Measurements from ENCODE around the gene GALK1.

DNA sequence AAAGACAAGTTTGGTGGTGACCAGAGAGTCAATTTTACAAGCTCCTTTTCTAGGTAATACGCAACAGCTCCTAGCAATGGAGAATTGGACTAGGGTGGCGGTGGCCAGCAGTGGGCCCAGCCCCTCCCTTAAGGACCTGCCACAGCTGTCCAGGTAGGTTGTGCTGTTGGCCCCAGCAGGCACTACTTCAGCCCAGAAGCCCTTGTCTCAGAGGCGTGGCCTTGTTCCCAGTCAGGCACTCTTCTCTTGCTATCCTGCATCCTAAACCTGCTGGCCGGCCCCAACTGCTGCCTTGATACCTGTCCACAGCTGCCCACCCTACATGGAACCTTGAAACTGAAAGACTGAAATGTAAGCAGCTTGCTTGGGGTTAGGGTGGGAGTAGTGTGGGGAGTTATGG lies 989 bp upstream of the GALK1 start:
- TF ChIP-seq SMAD3 (CRISPR knock-in tag; conservative IDR thresholded peaks at IDR 0.05) = no peak
- TF ChIP-seq, protein P1, sequence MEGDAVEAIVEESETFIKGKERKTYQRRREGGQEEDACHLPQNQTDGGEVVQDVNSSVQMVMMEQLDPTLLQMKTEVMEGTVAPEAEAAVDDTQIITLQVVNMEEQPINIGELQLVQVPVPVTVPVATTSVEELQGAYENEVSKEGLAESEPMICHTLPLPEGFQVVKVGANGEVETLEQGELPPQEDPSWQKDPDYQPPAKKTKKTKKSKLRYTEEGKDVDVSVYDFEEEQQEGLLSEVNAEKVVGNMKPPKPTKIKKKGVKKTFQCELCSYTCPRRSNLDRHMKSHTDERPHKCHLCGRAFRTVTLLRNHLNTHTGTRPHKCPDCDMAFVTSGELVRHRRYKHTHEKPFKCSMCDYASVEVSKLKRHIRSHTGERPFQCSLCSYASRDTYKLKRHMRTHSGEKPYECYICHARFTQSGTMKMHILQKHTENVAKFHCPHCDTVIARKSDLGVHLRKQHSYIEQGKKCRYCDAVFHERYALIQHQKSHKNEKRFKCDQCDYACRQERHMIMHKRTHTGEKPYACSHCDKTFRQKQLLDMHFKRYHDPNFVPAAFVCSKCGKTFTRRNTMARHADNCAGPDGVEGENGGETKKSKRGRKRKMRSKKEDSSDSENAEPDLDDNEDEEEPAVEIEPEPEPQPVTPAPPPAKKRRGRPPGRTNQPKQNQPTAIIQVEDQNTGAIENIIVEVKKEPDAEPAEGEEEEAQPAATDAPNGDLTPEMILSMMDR (IDR thresholded peaks at IDR 0.05 in 2 of 3, conservative IDR thresholded peaks at IDR 0.05 in 1 of 3; ENCODE audit: insufficient read depth in 2 of 3, low read depth in 1 of 3, low read length in 3 of 3) = no peak
- no peak for TF ChIP-seq POLR2AphosphoS5 (IDR thresholded peaks at IDR 0.05; ENCODE audit: control insufficient read depth, insufficient read depth, low read depth, low read length)

Measured in K562 (cell line).